ENCODE results near the gene PRR16. TPM values are rescaled to one million over a fixed set of nuclear protein-coding genes. Genes with fewer than 3 reads are reported as not detected.

The PRR16 gene
- total RNA-seq, 1 experiment from 2014 or later: 18.9 TPM

GRCh38 chr5:120473332-120473731 lies 9.2 kb downstream of the PRR16 start:
- intact Hi-C loops (cut with micrococcal nuclease): loop anchor here (1.0 kb wide), 2 partner anchors 211 to 330 kb away; no protein-coding TSS in a partner anchor
- BruUV-seq (replicated peaks): no TSS peak
- Mint-ChIP-seq H3K9me3 (ENCODE audit: unreplicated experiment) (no peaks in the 10 kb centered on the region), H3K27me3 (ENCODE audit: insufficient read depth, unreplicated experiment) (no peaks in the 10 kb centered on the region), H3K36me3 (ENCODE audit: insufficient read depth, unreplicated experiment) (no peaks in the 10 kb centered on the region), H3K27ac (ENCODE audit: low read depth, unreplicated experiment) (no peak overlapping the region), H3K4me1 (ENCODE audit: insufficient read depth, unreplicated experiment) (peaks cover 13% of the 10 kb centered on the region), H3K4me3 (ENCODE audit: unreplicated experiment) (no peak overlapping the region)
- POLR2A ChIA-PET: no interaction called here
- no peak for TF ChIP-seq CTCF (IDR thresholded peaks at IDR 0.05; ENCODE audit: unreplicated experiment)
- CTCF ChIA-PET: interaction anchor here (0.6 to 1.1 kb wide), 4 partner anchors 8 to 329 kb away, joined by 3 read pairs; no protein-coding TSS in a partner anchor
- DNase-seq (ENCODE audit: unreplicated experiment): no peak

- TF ChIP-seq CTCF (IDR thresholded peaks at IDR 0.05; ENCODE audit: unreplicated experiment): no peak
- Mint-ChIP-seq H3K36me3 (ENCODE audit: insufficient read depth, unreplicated experiment) (no peaks in the 10 kb centered on the region), H3K4me1 (ENCODE audit: insufficient read depth, unreplicated experiment) (peaks cover 19% of the 10 kb centered on the region), H3K4me3 (ENCODE audit: unreplicated experiment) (no peak overlapping the region), H3K9me3 (ENCODE audit: unreplicated experiment) (no peaks in the 10 kb centered on the region), H3K27ac (ENCODE audit: low read depth, unreplicated experiment) (no peak overlapping the region), H3K27me3 (ENCODE audit: insufficient read depth, unreplicated experiment) (no peaks in the 10 kb centered on the region)
- CTCF ChIA-PET: interaction anchor here (0.6 kb wide), 1 partner anchor 1493 kb away, joined by 3 read pairs; no protein-coding TSS in a partner anchor
- POLR2A ChIA-PET: interaction anchor here (0.6 kb wide), 1 partner anchor 1430 kb away, joined by 4 read pairs; no protein-coding TSS in a partner anchor
- BruUV-seq (replicated peaks): no TSS peak
- DNase-seq (ENCODE audit: unreplicated experiment): no peak
- intact Hi-C loops (cut with micrococcal nuclease): no loop called here
These were observed 12.0 kb downstream of the PRR16 start for GRCh38 chr5:120476063-120476462.

- no peak overlapping the region for H3K4me3 Mint-ChIP-seq (ENCODE audit: unreplicated experiment)
- CTCF ChIA-PET: interaction anchor here (1.3 to 1.6 kb wide), 2 partner anchors 8 to 20 kb away, joined by 3 to 5 read pairs; no protein-coding TSS in a partner anchor
- H3K27ac Mint-ChIP-seq (ENCODE audit: low read depth, unreplicated experiment): no peak overlapping the region
- POLR2A ChIA-PET: no interaction called here
- BruUV-seq (replicated peaks): no TSS peak
- no peaks in the 10 kb centered on the region for H3K27me3 Mint-ChIP-seq (ENCODE audit: insufficient read depth, unreplicated experiment)
- peak; percentile 35 for DNase-seq (ENCODE audit: unreplicated experiment)
- H3K36me3 Mint-ChIP-seq (ENCODE audit: insufficient read depth, unreplicated experiment): no peaks in the 10 kb centered on the region
- no peaks in the 10 kb centered on the region for H3K9me3 Mint-ChIP-seq (ENCODE audit: unreplicated experiment)
- no peak for TF ChIP-seq CTCF (IDR thresholded peaks at IDR 0.05; ENCODE audit: unreplicated experiment)
- H3K4me1 Mint-ChIP-seq (ENCODE audit: insufficient read depth, unreplicated experiment): peaks cover 10% of the 10 kb centered on the region
- intact Hi-C loops (cut with micrococcal nuclease): no loop called here
These were observed 15.0 kb downstream of the PRR16 start for GRCh38 chr5:120479066-120479465.

GRCh38 chr5:120499876-120500563 lies 35.9 kb downstream of the PRR16 start:
- no peak overlapping the region for H3K27ac Mint-ChIP-seq (ENCODE audit: low read depth, unreplicated experiment)
- peaks cover 7% of the 10 kb centered on the region for H3K9me3 Mint-ChIP-seq (ENCODE audit: unreplicated experiment)
- no peak for DNase-seq (ENCODE audit: unreplicated experiment)
- intact Hi-C loops (cut with micrococcal nuclease): no loop called here
- no peaks in the 10 kb centered on the region for H3K27me3 Mint-ChIP-seq (ENCODE audit: insufficient read depth, unreplicated experiment)
- no peak for TF ChIP-seq CTCF (IDR thresholded peaks at IDR 0.05; ENCODE audit: unreplicated experiment)
- CTCF ChIA-PET: interaction anchor here (1.0 kb wide), 1 partner anchor 20 kb away, joined by 5 read pairs; no protein-coding TSS in a partner anchor
- peaks cover 13% of the 10 kb centered on the region for H3K4me1 Mint-ChIP-seq (ENCODE audit: insufficient read depth, unreplicated experiment)
- no TSS peak for BruUV-seq (replicated peaks)
- H3K36me3 Mint-ChIP-seq (ENCODE audit: insufficient read depth, unreplicated experiment): no peaks in the 10 kb centered on the region
- H3K4me3 Mint-ChIP-seq (ENCODE audit: unreplicated experiment): no peak overlapping the region
- POLR2A ChIA-PET: no interaction called here

Measured in MCF 10A (cell line).